GM18526 (cell line): ENCODE data around the gene ETS2.

ENCODE experiments used
- POLR2A ChIP-seq: IDR thresholded peaks from 3 replicates; pipeline ENCODE4 v1.6.1; 2011; ENCODE audit not compliant: insufficient read length; ENCODE audit errors: extremely low read depth

ETS2 gene

DNA sequence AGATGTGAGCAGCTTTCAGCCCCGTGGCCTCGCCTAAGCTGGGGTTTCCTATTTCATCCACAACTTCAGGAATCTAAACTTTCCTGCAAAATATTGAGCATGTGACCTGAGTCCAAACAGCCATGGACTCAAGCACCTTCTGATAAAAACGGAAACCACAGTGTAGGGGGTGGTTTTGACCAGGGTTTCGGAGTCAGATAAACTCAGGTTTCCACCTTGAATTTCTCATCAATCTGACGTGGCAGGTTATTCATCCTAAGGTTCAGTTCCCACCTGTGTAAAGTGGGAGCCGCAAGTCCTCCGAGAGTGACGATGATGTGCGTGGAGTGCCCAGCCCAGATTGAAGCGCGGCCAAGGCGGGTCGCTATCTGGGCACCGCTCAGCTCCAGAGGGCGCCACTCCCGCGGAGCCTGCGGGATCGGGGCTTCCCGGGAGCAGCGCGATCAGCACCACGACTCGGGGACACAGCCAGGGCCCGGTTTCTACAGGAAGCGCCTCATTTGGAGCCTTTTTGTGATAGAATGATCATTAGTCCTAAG is 871 bp upstream of the ETS2 start:
- TF ChIP-seq POLR2A = no peak

DNA sequence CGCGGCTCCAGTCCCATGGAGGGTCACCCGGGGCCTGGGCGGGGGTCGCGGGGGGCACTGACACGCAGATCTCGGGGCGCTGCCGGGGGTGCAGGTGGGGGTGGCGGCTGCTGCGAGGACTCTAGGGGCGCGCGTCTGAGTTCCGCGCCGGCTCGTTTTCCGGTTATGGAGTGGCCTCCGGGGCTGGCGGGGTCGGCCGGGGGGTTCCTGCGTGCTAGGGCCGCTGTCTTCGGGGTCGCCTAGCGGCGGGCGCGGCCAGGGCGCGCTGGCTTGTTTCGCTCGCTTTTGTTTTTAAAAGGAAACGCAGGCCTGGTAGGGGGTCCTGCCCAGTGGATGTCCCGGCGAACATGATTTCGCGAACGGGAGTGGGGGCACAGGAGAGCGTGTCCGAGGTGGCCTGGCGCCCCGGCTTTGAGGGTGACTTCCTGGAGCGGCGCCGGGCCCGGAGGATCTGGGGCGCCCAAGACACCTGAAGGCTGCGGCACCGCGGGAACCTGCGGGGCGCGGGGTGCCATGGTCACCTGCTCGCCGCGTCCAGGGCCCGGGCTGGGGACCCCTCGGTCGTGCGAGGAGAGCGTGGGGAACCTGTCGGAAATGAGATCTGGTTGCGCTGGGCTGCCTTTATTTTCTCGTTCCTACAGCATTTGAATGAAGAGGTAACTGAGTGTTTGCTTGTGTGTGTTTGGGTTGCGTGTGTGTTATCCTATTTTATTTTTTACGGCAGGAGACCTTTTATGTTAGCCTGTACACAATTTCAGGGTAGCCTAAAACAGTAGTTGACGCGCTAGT is 618 bp downstream of the ETS2 start:
- no peak for TF ChIP-seq POLR2A

DNA sequence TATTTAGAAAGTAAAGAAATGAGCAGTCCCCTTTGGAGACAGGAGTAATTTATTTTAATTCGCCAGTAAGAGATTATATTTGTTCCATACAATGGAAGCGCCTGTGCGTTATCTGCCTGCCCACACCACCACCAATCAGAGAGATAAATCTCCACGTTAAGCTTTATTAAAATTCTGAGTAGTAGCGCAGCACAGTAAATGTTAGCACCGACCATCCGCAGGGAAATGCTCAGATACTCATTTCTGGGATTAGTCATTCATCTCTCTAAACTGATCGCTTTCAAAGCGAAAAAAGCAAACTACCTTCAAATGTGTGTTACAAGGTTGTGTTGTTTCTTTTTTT is 1.2 kb downstream of the ETS2 start:
- TF ChIP-seq POLR2A = no peak

DNA sequence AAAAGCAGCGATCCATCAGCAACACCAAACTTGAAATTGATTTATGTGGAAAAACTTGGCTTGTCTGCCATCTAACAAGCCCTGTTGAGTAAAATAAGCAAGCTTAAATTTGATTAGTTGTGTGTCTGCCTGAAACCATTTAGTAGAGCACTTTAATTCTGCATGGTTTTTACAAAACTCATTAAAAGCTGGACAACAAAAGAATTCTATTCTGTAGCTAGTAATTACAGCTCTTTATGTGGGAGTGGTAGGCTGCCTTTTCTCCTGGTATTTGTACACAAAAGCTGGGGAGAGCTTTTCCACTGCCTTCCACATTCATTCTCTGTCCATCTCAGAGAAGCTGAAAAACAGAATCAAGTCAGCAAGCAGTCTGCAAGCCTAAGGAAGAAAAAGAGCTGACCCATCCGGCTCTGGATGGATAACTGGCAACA is 1.7 kb downstream of the ETS2 start:
- no peak for TF ChIP-seq POLR2A

DNA sequence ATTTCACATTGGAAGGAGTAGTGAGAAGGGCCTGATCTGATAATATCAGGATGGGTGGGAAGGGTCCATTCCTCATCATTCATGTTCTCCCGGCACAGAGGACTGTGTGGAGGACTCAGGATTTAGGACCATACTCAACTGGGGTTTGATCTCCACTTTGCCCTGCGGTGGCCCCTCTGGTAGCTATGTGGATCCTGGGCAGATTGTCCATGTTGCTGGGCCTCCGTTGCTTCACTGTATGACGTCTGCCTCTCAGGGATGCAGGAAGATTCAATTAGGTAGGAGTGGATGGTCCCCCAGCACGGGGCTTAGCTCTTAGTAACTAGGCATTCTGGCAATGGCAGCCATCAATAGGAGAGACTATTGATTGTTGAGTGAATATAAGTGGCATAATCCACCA is 2.3 kb downstream of the ETS2 start:
- no peak for TF ChIP-seq POLR2A

DNA sequence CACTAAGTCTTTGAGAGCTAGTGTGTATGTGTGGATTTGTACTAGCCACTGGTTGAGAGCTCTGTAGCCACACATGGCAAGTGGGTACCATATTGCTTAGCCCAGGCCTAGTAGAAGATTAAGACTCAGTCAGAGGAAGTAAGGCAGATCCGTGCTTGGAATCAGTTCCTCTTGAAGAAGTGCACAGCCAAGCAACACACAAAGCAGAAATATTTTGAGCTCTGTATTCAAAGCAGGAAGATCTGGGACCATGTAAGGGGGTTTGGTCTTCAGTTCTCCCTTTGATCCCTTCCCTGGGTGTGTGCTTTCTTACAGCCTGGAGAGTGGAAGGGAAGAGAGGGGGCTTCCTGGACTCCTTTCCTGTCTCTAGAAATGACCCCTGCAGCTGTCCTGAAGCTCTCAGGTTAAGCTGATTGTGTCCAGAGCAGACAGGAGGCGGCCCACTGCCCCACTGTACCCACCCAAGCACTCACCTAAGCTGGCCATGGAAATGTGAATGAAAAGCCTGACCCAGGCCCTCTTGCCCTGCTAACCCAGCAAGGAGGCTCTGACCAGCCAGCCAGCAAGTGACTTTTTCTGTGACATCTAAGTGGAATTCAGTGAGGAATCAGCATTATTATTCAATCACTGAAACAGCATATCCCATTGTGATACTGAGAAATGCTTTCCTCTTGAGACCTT is 3.6 kb downstream of the ETS2 start:
- no peak for TF ChIP-seq POLR2A

DNA sequence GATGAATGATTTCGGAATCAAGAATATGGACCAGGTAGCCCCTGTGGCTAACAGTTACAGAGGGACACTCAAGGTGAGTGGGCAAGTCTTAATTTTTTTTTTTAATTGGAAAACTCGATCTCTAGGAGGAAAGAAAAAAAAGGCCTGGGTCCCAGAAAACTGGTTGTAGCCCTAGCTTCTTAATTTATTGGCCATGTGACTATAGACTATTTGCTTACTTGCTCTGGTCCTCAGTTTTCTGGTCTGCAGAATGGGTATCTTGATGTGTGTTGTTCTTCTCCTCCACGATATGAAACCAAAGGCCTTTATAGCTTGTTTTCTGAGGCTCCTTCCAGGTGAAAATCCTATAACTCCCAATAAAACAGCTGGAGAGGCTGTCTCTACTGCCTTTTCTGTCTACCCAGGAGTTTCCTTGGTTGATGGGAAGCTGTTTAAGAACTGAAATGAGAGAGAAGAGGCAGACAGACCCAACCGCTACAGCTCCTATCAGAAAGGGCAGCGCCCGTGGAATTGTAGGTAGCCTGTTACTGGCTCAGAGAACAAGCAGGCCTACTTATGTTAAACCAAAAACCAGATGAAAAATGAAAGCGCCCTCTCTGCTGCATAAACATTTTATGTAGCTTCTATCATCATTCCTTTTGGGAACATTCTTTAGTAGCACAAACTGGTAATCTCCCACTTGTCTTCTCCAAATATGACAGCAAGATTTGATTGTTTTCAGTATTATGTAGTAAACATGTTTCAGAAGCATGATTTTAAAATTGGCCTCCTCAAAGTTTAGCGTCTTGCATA is 4.5 kb downstream of the ETS2 start:
- TF ChIP-seq POLR2A = no peak

DNA sequence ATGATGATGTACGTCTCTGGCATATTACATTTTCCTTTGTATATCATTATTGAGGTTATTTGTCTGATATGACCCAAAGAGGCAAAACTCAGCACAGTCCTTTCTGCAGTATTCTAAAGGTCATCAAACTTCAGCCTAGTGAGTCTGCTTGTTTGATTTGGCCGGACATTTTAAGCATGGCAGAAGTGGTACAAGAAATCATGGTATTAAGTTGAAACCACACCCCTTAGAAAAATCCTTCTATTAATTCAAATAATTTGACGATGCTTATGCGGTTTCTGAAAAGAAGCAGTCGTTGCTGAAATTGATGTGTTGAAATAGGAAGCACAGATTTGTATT is 5.1 kb downstream of the ETS2 start:
- TF ChIP-seq POLR2A = no peak

DNA sequence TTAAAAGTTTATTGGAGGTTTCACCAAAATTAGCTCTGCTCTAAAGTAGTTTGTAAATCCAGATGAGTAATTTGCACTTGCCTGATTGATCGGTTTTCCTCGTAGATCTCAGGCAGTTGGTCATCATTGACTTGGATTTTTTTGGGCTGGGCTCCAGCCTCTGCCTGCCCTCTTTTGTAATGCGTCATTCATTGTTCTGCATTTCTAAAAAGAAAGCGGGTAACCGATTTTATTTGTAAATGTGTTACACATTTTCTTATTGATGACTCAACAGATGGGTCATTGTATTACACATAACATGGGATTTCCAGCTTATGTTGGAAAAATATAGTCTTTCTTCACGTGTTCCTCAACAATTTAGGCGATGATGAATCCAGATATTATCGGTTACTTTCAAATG is 5.5 kb downstream of the ETS2 start:
- no peak for TF ChIP-seq POLR2A

DNA sequence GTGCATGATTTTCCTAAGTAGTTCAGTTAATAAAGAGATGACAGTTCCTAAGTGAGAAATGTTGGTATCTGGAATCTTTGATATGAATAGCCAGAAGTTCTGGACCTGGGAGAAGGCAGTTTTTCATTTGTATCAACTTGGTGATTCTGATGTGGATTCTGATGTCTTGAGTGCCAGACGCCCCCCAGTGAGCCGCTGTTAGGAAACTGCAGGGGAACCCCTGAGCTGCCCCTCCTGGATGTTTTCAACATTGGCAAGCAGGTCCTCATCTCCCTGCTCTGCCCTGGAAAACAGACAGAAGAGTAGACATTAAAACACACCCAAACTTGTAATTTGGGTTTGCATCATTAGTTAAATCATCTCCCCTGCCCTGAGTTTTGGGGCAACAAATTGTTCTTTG is 7.4 kb downstream of the ETS2 start:
- TF ChIP-seq POLR2A = no peak

DNA sequence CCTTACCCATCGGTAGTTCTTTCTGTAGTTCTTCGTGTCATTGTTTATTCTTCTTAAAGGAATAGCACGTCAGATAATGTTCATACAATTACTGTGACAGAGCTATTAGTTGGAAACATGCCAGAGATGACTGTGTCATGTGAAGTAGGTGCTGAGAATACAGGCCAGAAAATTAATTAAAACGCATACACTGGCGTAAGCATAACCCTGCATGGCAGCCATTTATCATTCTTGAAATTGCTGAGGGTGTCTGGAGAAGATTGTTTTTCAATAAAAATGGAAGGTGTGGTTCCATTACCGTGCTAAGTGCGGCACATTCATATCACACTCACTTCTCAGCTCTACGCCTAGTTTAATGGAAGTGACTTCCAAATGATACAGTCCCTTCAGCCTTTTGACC is 7.8 kb downstream of the ETS2 start:
- TF ChIP-seq POLR2A = no peak

DNA sequence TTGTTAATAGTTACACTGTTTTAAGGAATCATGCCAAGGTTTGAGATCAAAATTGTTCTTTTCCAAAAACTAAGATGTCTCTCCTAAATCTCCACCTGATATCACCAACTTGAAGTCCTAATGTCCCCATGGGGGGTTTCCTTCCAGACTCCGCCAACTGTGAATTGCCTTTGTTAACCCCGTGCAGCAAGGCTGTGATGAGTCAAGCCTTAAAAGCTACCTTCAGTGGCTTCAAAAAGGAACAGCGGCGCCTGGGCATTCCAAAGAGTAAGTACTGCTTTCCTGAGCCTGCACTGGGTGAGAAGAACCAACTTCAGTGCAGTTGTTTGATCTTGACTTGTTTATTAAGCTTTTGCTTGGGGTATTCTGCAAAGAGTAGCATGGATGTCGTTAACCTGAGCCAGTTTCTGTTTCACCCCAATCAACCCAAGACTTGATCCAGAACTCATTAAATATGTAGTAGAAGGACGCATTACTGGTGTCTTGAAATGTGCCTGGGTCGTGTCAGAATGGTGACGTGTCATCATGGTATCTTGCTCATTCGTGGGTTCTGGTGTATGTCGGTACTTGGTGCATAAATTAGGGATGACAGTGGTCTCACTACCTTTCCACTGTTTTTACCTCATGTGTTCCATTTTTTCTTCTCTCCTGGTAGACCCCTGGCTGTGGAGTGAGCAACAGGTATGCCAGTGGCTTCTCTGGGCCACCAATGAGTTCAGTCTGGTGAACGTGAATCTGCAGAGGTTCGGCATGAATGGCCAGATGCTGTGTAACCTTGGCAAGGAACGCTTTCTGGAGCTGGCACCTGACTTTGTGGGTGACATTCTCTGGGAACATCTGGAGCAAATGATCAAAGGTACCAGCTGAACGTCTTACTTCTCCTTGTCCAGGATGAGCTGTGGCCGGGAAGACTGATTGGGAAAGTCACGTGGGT is 8.7 kb downstream of the ETS2 start:
- no peak for TF ChIP-seq POLR2A

DNA sequence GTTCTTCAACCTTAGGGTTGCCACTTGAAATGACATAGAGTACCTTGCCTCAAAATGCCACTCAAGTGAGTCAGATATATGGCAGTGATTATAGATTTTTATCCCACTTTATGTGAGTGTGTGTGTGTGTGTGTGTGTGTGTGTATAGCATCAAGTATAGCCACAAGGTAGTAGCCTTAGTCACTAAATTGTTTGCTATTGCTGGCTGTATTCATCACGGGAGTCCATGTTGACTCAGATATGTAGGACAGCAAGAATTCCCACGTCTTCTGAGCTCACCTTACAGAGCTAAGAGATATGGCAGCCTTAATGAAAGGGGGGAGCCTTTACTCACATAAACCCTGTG is 9.3 kb downstream of the ETS2 start:
- TF ChIP-seq POLR2A = no peak

DNA sequence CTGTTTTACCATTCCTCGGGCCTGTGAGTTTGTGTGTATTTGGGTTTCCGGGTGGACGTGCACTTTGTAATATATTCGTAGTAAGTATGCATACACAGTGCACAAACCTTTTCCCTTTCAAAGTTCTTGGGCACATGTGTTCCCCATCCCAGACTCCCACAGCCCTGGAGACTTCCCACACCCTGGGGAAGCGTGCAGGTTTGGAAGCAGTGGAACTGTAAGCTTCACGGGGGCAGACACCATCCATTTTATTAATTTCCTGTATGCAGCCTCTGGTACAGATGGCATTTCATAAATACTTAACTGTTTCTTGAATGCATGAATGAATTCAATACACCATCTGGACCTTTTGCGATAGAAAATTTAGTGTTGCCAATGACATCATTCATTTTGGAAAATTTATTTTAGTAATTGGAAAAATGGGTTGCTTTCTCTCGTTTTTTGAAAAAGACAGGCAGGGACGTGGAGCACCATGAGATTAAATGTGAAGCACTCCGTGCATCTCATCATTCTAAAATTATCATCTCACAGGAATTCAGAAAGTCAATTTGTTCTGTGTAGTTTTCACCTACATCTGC is 10.8 kb downstream of the ETS2 start:
- TF ChIP-seq POLR2A = no peak
